Measurements from ENCODE around the gene MARVELD3. TPM values are rescaled to one million over a fixed set of nuclear protein-coding genes. Genes with fewer than 3 reads are reported as not detected.

The MARVELD3 gene
- total RNA-seq, 2 donors from 2014 or later = 14.5 to 58.7 TPM

DNA sequence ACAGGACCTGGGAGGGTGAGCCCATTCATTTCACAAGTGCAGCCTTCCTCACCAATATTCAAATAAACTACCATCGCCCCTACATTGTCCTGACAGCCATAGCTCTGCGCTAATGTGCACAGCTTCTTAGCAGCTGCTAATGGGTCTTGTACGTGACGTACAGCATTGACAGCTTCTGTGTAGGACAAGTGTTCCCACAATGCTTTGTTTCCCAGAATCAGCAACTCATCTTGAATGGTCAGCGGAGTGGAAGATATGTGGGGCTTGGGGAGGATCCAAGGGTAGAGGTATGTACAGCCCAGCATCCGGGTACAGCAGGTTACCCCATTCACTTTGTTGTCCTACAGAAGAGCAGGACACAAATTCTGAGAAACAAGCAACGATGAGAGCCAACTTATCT lies 23.7 kb downstream of the MARVELD3 start:
- no peak for ATAC-seq
- Histone ChIP-seq H3K4me3 (no peak overlapping the region), H3K27me3 (no peaks in the 10 kb centered on the region), H3K9me3 (no peaks in the 10 kb centered on the region), H3K27ac (no peak overlapping the region), H3K36me3 (replicated peaks in 1 of 2; ENCODE audit: insufficient read depth in 1 of 2, low read depth in 2 of 2) (peaks cover 0 to 4% of the 10 kb centered on the region in 2 donors), H3K4me1 (peaks cover 17% of the 10 kb centered on the region)
- TF ChIP-seq, protein P1, sequence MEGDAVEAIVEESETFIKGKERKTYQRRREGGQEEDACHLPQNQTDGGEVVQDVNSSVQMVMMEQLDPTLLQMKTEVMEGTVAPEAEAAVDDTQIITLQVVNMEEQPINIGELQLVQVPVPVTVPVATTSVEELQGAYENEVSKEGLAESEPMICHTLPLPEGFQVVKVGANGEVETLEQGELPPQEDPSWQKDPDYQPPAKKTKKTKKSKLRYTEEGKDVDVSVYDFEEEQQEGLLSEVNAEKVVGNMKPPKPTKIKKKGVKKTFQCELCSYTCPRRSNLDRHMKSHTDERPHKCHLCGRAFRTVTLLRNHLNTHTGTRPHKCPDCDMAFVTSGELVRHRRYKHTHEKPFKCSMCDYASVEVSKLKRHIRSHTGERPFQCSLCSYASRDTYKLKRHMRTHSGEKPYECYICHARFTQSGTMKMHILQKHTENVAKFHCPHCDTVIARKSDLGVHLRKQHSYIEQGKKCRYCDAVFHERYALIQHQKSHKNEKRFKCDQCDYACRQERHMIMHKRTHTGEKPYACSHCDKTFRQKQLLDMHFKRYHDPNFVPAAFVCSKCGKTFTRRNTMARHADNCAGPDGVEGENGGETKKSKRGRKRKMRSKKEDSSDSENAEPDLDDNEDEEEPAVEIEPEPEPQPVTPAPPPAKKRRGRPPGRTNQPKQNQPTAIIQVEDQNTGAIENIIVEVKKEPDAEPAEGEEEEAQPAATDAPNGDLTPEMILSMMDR (IDR thresholded peaks at IDR 0.05) = no peak
- TF ChIP-seq POLR2A (IDR thresholded peaks at IDR 0.05) = no peak
- intact Hi-C loops (cut with DNase I) = no loop called here
- 84 to 89% methylated on average over 7 of the region's 7 CpGs for WGBS, 2 donors
- DNase-seq = peak in 1 of 4 donors; percentile 15

DNA sequence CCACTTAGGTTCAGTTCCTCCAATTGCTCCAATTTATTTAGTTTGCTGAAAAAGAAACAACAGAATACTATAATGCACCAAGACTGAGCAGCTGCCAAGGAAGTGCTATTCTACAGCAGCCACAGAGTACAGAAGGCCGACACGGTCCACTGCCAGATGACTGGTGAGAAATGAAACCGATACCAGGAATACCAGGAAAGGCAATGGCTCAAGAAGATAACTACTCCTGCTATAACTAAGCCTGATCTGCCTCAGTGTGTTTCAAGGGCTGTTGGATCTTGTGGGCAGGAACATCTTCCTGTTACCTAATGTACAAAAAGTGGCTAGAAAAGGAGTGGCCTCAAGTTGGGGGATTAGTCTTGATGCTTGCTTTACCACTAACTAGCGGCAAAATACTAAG lies 32.8 kb downstream of the MARVELD3 start:
- DNase-seq = no peak
- no peaks in the 10 kb centered on the region for H3K9me3 ChIP-seq
- H3K27me3 ChIP-seq = no peaks in the 10 kb centered on the region
- intact Hi-C loops (cut with DNase I) = no loop called here
- 87 to 88% methylated on average over 4 of the region's 4 CpGs for WGBS, 2 donors
- no peak for TF ChIP-seq POLR2A (IDR thresholded peaks at IDR 0.05)
- TF ChIP-seq, protein P1 (IDR thresholded peaks at IDR 0.05) = no peak
- no peaks in the 10 kb centered on the region for H3K36me3 ChIP-seq (replicated peaks in 1 of 2; ENCODE audit: insufficient read depth in 1 of 2, low read depth in 2 of 2)
- no peaks in the 10 kb centered on the region for H3K4me1 ChIP-seq
- no peak overlapping the region for H3K4me3 ChIP-seq
- no peak for ATAC-seq
- H3K27ac ChIP-seq = no peak overlapping the region

DNA sequence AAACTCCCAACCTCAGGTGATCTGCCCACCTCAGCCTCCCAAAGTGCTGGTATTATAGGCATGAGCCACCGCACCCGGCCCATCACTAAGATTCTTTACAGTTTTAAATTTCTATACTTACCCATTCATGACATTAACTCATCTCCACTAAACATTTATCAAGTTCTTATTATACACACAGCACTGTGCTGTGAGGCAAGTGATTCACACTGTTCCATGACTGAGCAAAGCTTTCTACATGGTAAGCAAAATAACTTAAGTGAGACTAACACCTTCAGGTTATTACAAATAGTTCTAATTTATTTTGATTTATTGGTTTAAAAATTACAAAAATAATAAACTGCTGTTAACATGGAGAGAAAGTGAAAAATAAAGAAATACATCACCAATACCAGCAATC lies 33.5 kb downstream of the MARVELD3 start:
- intact Hi-C loops (cut with DNase I) = no loop called here
- Histone ChIP-seq H3K36me3 (replicated peaks in 1 of 2; ENCODE audit: insufficient read depth in 1 of 2, low read depth in 2 of 2) (no peaks in the 10 kb centered on the region), H3K27ac (no peak overlapping the region), H3K4me3 (no peak overlapping the region), H3K27me3 (no peaks in the 10 kb centered on the region), H3K4me1 (no peaks in the 10 kb centered on the region), H3K9me3 (no peaks in the 10 kb centered on the region)
- no peak for DNase-seq
- no peak for ATAC-seq
- TF ChIP-seq, protein P1 (IDR thresholded peaks at IDR 0.05) = no peak
- TF ChIP-seq POLR2A (IDR thresholded peaks at IDR 0.05) = no peak
- WGBS, 2 donors = 95 to 96% methylated on average over 2 of the region's 2 CpGs

DNA sequence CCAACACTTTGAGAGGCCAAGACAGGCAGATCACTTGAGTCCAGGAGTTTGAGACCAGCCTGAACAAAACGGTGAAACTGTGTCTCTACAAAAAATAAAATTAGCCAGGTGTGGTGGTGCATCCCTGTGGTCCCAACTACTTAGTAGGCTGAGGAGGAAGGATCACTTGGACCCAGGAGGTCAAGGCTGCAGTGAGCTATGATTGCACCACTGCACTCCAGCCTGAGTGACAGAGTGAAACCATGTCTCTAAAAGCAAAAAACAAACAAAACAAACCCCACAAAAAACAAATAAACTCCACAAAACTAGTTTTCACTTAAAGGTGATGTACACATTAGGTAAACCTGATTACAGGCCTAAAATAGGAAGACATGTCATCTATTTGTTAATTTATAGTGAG lies 40.3 kb downstream of the MARVELD3 start:
- no peak for DNase-seq
- ATAC-seq = no peak
- peak overlapping the region in 2 of 4 donors; percentile 38 to 40 for H3K27ac ChIP-seq
- 77 to 93% methylated on average over 1 of the region's 1 CpG for WGBS, 2 donors
- intact Hi-C loops (cut with DNase I) = no loop called here
- no peaks in the 10 kb centered on the region for H3K9me3 ChIP-seq
- H3K36me3 ChIP-seq (replicated peaks in 1 of 2; ENCODE audit: insufficient read depth in 1 of 2, low read depth in 2 of 2) = no peaks in the 10 kb centered on the region
- no peak for TF ChIP-seq POLR2A (IDR thresholded peaks at IDR 0.05)
- TF ChIP-seq, protein P1 (IDR thresholded peaks at IDR 0.05) = no peak
- peaks cover 7% of the 10 kb centered on the region for H3K4me1 ChIP-seq
- no peak overlapping the region for H3K4me3 ChIP-seq
- H3K27me3 ChIP-seq = no peaks in the 10 kb centered on the region

DNA sequence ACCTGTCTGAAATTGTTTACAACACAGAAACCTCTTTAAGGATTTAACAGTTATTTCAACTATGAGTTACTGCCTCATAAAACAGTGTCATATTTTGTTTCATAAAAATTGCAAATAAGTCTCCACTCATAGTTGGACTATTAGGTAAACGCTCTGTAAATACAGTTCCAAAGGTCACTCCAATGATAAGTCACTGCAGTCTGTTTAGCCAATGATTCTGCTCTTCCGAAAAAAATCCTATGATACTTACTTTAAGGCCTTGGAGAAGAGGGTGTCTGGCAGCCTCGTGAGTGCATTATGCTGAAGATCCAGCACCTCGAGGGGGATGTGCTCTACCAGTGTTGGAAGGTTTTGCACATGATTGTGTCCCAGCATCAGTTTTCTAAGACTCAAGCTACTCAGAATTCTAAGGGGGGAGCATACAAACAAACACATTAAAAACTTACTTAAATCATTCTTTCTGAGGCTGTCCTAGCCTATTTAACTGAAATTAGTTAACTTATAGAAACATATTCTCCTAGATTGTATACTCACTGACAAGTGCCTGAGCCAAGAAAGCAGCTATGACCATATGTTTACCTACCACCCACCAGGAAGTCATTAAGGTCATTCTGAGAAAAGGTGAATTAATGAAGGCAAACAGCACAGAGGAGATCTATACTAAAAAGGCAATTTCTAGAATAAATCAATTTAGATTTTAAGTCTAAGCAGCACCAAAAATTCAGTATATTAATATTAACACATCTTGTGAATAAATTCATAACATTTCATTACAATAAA lies 41.1 kb downstream of the MARVELD3 start:
- WGBS, 2 donors = 15 to 20% methylated on average over 4 of the region's 4 CpGs
- no peaks in the 10 kb centered on the region for H3K9me3 ChIP-seq
- TF ChIP-seq POLR2A (IDR thresholded peaks at IDR 0.05) = no peak
- TF ChIP-seq, protein P1 (IDR thresholded peaks at IDR 0.05) = no peak
- peak overlapping the region in 3 of 4 donors; percentile 38 to 42 (median 40) for H3K27ac ChIP-seq
- peak; percentile 52 for ATAC-seq
- H3K4me3 ChIP-seq = no peak overlapping the region
- H3K27me3 ChIP-seq = no peaks in the 10 kb centered on the region
- intact Hi-C loops (cut with DNase I) = no loop called here
- peaks cover 7% of the 10 kb centered on the region for H3K4me1 ChIP-seq
- DNase-seq = no peak
- H3K36me3 ChIP-seq (replicated peaks in 1 of 2; ENCODE audit: insufficient read depth in 1 of 2, low read depth in 2 of 2) = no peaks in the 10 kb centered on the region

Data from body of pancreas (tissue), 4 donors.